Esophagus (tissue), 2 donors: Measurements from ENCODE around the gene APLF. TPM values are rescaled to one million over a fixed set of nuclear protein-coding genes. Genes with fewer than 3 reads are reported as not detected.
"Not testable (repeated sequence)": the region's sequence is repeated elsewhere in the genome, so short reads cannot be mapped to it uniquely, and the experiment has no call there.

Experiments
- H3K27ac ChIP-seq, 2 donors: one replicate each; pipeline ENCODE4 v1.5.1; 2013; ENCODE audit warnings: low read depth in 2 of 2, mild to moderate bottlenecking in 2 of 2, inconsistent platforms in 1 of 2, low read length in 1 of 2, moderate library complexity in 1 of 2
- H3K27me3 ChIP-seq, 2 donors: one replicate each; pipeline ENCODE4 v1.6.1; 2013; ENCODE audit warnings: low read length in 2 of 2, control low read depth in 1 of 2, mild to moderate bottlenecking in 1 of 2; ENCODE audit not compliant: insufficient read depth in 2 of 2, control insufficient read depth in 1 of 2
- H3K36me3 ChIP-seq, 2 donors: one replicate each; pipeline ENCODE4 v1.6.1; 2013; ENCODE audit warnings: low read length in 1 of 2; ENCODE audit not compliant: control insufficient read depth in 2 of 2, insufficient read depth in 2 of 2
- H3K4me1 ChIP-seq, 2 donors: one replicate each; pipeline ENCODE4 v1.6.1; 2013; ENCODE audit warnings: low read length in 1 of 2; ENCODE audit not compliant: control insufficient read depth in 2 of 2, insufficient read depth in 2 of 2
- H3K4me3 ChIP-seq, 2 donors: one replicate each; pipeline ENCODE4 v1.5.1; 2013; ENCODE audit warnings: low read length in 2 of 2, mild to moderate bottlenecking in 2 of 2, low read depth in 1 of 2, moderate library complexity in 1 of 2
- H3K9me3 ChIP-seq, 2 donors: one replicate each; pipeline ENCODE4 v1.6.1; 2013; ENCODE audit warnings: mild to moderate bottlenecking in 2 of 2, low read depth in 1 of 2, low read length in 1 of 2, moderate library complexity in 1 of 2; ENCODE audit not compliant: control insufficient read depth in 2 of 2, insufficient read depth in 1 of 2
- WGBS, 2 donors: extraction: QIAGEN DNeasy Blood & Tissue Kit; methylation state at CpG; one replicate each; pipeline ENCODE4 v1.1.7; 2013; 5-methylcytosine and 5-hydroxymethylcytosine counted together
- polyA plus RNA-seq, 2 donors: library from polyadenylated mRNA; stranded (reverse); fragments of 200-250 nt; gene quantifications; one replicate each; pipeline ENCODE4 v1.2.3, GENCODE V29; 2013
- donor health status: healthy with polysubstance abuse.
- donor health status: Bipolar disorder and iron deficiency.

Gene APLF
- polyA plus RNA-seq, 2 donors = 1.1 to 1.3 TPM

DNA sequence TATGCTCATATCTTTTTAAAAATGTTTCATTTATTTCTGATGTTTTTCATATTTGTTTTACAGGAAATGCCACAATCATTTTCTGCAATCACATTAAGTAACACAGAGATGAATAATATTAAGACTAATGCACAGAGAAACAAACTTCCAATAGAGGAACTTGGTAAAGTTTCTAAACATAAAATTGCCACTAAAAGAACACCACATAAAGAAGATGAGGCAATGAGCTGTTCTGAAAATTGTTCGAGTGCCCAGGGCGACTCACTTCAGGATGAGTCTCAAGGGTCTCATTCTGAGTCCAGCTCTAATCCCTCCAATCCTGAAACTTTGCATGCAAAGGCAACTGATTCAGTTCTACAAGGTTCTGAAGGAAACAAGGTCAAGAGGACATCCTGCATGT, 70.4 kb downstream of the APLF start:
- Histone ChIP-seq H3K27me3 (no peaks in the 10 kb centered on the region), H3K36me3 (no peaks in the 10 kb centered on the region), H3K27ac (no peak overlapping the region), H3K4me1 (no peaks in the 10 kb centered on the region), H3K9me3 (no peaks in the 10 kb centered on the region), H3K4me3 (no peak overlapping the region)
- WGBS, 2 donors = 58 to 69% methylated on average over 2 of the region's 2 CpGs

DNA sequence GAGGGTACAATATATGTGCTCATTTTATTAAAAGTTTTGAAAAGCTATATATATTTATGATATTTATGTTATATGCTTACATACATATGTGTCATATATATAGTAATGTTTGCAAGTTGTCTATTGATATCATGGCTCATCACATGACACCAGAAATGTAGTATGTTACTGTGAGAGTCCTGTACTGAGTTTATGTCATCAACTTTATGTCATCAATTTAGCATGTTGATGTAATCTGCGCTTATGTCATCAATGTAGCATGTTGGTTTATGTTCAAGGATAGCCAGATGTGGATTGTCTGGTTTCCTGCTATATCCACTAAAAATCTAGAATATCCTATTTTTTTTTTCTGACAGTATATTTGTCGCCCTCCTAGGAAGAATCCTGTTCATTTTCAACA, 77.4 kb downstream of the APLF start:
- Histone ChIP-seq H3K4me3 (no peak overlapping the region), H3K36me3 (no peaks in the 10 kb centered on the region), H3K27ac (no peak overlapping the region), H3K27me3 (no peaks in the 10 kb centered on the region), H3K4me1 (no peaks in the 10 kb centered on the region), H3K9me3 (no peaks in the 10 kb centered on the region)
- 93 to 95% methylated on average over 2 of the region's 2 CpGs for WGBS, 2 donors

DNA sequence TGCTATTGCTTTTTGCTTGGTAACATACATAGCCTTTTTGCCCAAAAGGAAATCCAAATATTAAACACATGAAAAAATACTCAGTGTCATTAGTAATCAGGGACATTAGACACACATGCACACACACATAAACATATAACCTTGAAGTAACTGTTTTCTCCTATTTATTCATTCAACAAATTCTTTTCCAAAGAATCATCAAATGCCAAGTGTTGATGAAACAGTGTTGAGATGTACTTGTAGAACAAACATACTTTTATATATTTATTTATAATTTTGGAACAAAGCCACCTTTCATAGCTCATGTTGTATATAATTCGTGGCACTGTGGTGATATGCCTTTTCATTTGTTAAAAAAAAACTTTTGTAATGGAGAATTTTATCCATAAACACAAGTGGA, 81.0 kb downstream of the APLF start:
- WGBS, 2 donors = 38 to 52% methylated on average over 1 of the region's 1 CpG
- no peaks in the 10 kb centered on the region for H3K27me3 ChIP-seq
- H3K27ac ChIP-seq = no peak overlapping the region
- H3K9me3 ChIP-seq = no peaks in the 10 kb centered on the region
- no peaks in the 10 kb centered on the region for H3K4me1 ChIP-seq
- H3K4me3 ChIP-seq = no peak overlapping the region
- no peaks in the 10 kb centered on the region for H3K36me3 ChIP-seq

DNA sequence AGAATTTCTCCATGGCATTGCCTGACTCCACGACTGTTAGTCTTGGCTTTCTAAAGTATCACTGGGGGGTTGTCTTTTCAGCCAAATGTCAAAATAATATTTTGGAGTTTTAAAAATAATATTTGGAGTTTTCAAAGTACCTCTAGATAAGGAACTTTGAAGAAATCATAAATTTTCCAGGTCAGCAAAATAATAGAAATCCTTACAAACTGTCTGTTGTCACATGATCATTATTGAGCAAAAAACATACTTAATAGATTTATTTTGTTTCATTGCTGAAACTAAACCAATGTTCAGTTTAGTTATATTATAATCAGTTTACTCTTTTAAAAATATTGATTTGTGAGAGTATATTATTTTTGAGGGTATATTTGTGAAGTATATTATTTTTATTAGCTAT, 85.7 kb downstream of the APLF start:
- Histone ChIP-seq H3K36me3 (no peaks in the 10 kb centered on the region), H3K27me3 (no peaks in the 10 kb centered on the region), H3K27ac (no peak overlapping the region), H3K9me3 (no peaks in the 10 kb centered on the region), H3K4me1 (no peaks in the 10 kb centered on the region), H3K4me3 (no peak overlapping the region)
- WGBS, 2 donors = 86 to 100% methylated on average over 1 of the region's 1 CpG

DNA sequence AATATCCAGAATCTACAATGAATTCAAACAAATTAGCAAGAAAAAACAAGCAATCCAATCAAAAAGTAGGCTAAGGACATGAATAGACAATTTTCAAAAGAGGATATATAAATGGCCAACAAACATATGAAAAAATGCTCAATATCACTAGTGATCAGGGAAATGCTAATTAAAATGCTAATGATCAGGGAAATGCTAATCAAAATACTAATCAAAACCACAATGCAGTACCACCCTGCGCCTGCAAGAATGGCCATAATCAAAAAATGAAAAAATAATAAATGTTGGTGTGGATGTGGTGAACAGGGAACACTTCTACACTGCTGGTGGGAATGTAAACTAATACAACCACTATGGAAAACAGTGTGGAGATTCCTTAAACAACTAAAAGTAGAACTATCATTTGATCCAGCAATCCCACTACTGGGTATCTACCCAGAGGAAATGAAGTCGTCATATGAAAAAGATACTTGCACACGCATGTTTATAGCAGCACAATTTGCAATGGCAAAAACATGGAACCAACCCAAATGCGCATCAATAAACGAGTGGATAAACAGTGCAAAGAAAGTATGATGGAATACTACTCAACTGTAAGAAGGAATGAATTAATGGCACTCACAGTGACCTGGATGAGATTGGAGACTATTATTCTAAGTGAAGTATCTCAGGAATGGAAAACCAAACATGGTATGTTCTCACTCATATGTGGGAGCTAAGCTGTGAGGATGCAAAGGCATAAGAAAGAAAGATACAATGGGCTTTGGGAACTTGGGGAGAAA, 88.2 kb downstream of the APLF start:
- H3K9me3 ChIP-seq, H3K27ac ChIP-seq, H3K27me3 ChIP-seq, H3K4me1 ChIP-seq, H3K36me3 ChIP-seq, H3K4me3 ChIP-seq: not testable (repeated sequence)
- 95 to 96% methylated on average over 5 of the region's 5 CpGs for WGBS, 2 donors

DNA sequence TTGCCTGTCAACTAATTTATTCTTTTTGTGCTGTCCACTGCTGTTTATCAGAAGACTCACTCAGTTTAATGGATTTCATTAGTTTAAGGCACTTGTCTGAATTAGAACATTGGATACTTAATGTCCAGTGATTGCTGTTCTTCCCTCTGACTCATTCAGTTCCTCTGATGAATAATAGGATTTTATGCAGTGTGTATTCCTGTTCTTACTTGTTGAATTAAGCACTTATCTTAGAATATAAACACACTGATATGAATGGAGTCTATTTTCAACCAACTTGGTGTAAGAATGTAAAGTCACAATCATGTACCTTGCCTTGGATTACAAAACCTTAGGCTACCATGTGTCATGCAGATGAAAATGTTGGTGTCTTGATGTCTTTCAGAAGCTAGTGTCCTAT, 89.0 kb downstream of the APLF start:
- no peaks in the 10 kb centered on the region for H3K36me3 ChIP-seq
- no peaks in the 10 kb centered on the region for H3K4me1 ChIP-seq
- no peaks in the 10 kb centered on the region for H3K9me3 ChIP-seq
- no peak overlapping the region for H3K27ac ChIP-seq
- no peak overlapping the region for H3K4me3 ChIP-seq
- H3K27me3 ChIP-seq = no peaks in the 10 kb centered on the region

DNA sequence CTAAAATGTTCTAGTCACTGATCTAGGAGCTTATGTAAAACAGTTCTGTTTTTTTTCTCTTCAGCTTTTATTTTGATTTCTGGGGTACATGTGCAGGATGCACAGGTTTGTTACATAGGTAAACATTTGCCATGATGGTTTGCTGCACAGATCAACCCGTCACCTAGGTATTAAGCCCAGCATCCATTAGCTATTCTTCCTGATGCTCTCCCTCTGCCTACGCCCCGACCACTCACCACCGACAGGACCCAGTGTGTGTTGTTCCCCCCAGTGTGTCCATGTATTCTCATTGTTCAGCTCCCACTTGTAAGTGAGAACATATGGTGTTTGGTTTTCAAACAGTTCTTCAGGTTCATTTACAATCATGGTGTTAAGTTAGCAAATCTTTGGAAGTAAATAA, 91.2 kb downstream of the APLF start:
- H3K9me3 ChIP-seq = no peaks in the 10 kb centered on the region
- no peak overlapping the region for H3K4me3 ChIP-seq
- 84 to 89% methylated on average over 4 of the region's 4 CpGs for WGBS, 2 donors
- no peaks in the 10 kb centered on the region for H3K36me3 ChIP-seq
- H3K27me3 ChIP-seq = no peaks in the 10 kb centered on the region
- no peaks in the 10 kb centered on the region for H3K4me1 ChIP-seq
- no peak overlapping the region for H3K27ac ChIP-seq

DNA sequence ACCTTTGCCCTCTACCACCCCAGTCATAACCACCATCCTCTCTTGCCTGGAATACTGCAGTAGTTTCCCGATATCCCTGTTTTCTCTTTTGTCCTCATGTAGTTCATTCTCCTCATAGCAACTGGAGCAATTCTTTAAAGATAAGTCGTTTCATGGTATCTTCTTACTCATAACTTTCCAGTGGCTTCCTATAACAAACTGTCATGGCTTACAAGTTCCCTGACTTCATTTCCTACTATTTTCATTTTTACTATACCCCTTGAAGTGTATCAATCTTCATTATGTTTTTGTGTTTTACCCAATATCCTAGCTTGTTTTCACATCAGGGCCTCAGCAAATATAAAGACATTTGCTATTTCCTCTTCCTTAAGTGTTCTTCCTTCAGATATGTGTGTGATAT, 92.3 kb downstream of the APLF start:
- H3K4me1 ChIP-seq = no peaks in the 10 kb centered on the region
- H3K27me3 ChIP-seq = no peaks in the 10 kb centered on the region
- no peak overlapping the region for H3K4me3 ChIP-seq
- no peak overlapping the region for H3K27ac ChIP-seq
- WGBS, 2 donors = 82 to 89% methylated on average over 2 of the region's 2 CpGs
- no peaks in the 10 kb centered on the region for H3K36me3 ChIP-seq
- no peaks in the 10 kb centered on the region for H3K9me3 ChIP-seq

DNA sequence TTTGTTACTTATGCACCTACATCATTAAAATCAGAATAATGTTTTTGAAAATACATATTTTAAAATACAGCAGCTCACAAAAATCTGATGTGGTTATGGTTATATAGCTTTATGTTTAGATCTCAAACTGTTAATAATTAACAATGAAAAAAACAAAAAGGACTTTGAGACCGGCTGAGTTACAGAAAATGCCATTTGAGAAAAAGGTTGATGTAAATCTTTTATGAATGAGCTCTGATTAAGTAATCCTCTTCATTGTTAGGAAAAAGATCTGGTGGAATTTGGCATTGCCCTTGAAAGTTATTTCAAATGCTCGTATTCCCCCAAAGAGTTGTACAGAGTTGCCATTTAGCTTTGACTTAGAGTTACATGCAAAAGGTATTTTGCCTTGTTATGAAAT, 93.2 kb downstream of the APLF start:
- Histone ChIP-seq H3K27me3 (no peaks in the 10 kb centered on the region), H3K9me3 (no peaks in the 10 kb centered on the region), H3K27ac (no peak overlapping the region), H3K4me1 (no peaks in the 10 kb centered on the region), H3K4me3 (no peak overlapping the region), H3K36me3 (no peaks in the 10 kb centered on the region)
- 78 to 93% methylated on average over 2 of the region's 2 CpGs for WGBS, 2 donors

DNA sequence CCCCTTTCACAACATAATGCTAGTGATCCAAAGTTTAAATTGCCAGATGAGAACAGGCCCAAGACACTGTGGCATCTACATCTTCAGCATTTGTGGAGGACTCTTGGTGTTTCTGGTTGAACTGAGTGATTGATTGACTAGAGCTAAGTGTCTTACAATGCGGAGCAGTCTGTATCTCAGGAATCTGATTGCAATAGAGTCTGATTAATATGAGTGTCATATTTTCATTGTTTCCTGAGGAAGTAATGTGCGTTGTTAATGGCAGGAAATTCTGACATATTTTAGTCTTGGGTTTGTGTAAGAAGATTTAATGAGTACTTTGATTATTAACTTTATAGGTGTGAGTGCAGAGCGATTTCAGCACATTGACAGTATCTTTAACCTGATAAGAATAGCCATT, 94.0 kb downstream of the APLF start:
- no peaks in the 10 kb centered on the region for H3K9me3 ChIP-seq
- no peaks in the 10 kb centered on the region for H3K27me3 ChIP-seq
- no peaks in the 10 kb centered on the region for H3K36me3 ChIP-seq
- 84% methylated on average over 3 of the region's 3 CpGs for WGBS, 2 donors
- no peaks in the 10 kb centered on the region for H3K4me1 ChIP-seq
- no peak overlapping the region for H3K4me3 ChIP-seq
- no peak overlapping the region for H3K27ac ChIP-seq
